ENCODE data around the gene DLGAP1. TPM values are rescaled to one million over a fixed set of nuclear protein-coding genes. Genes with fewer than 3 reads are reported as not detected.

Gene DLGAP1
- total and polyA plus RNA-seq, 2 of the 13 experiments (the other 11 are each of a cell fraction or from before 2014, with no cell fraction given) = 0.01 TPM; not detected in 1

DNA sequence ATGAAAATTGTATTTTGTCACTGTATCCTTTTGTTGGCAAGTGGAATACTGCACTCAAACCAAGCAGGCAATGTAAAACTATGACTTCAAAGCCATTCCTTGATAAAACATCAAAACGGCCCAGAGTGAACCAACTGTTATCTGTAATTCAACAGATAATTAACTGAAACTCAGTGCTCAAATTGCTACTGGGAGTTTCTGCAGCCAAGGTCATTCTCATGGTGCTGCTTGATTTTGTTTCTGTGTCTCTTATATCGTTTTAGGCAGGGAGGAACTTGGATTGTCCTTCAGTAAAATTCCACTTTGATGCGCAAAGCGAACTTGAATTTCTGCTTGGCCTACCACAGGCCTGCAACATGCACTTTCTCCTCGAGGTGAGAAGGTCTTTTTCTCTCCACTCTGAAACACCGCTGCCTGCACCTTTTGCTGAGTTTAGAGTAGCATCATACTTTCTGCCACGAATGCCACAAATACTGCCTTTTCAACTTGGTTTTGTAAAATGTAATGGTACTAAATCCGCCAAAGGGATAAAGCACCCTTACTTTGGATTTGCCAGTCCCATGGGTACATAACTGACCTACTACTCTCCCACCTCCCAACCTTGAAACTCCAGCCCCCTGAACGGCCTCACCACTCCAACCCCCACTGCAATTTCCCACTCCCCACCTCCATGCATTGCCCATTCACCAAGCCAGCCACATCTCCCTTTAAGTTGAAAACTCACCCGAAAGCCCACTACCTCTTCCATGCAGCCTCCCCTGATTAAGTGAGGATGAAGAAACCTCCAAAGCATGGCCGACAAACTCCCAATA is 800.5 kb downstream of the DLGAP1 start (continued):
- TF ChIP-seq, protein P1, sequence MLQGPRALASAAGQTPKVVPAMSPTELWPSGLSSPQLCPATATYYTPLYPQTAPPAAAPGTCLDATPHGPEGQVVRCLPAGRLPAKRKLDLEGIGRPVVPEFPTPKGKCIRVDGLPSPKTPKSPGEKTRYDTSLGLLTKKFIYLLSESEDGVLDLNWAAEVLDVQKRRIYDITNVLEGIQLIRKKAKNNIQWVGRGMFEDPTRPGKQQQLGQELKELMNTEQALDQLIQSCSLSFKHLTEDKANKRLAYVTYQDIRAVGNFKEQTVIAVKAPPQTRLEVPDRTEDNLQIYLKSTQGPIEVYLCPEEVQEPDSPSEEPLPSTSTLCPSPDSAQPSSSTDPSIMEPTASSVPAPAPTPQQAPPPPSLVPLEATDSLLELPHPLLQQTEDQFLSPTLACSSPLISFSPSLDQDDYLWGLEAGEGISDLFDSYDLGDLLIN (CRISPR knock-in tag; IDR thresholded peaks at IDR 0.05; ENCODE audit: borderline replicate concordance) = no peak
- TF ChIP-seq FOXA1 (IDR thresholded peaks at IDR 0.05) (no peak), FOXA1 (CRISPR knock-in tag; IDR thresholded peaks at IDR 0.05) (no peak), ZNF883 (CRISPR knock-in tag; IDR thresholded peaks at IDR 0.05; ENCODE audit: not compliant biosample characterization) (no peak), ZBTB7A (CRISPR knock-in tag; IDR thresholded peaks at IDR 0.05) (no peak), ZNF703 (CRISPR knock-in tag; IDR thresholded peaks at IDR 0.05; ENCODE audit: borderline replicate concordance) (no peak), ZBTB38 (CRISPR knock-in tag; IDR thresholded peaks at IDR 0.05) (peak; percentile 48; the same call in 1 of the 2 replicates), RARG (CRISPR knock-in tag; IDR thresholded peaks at IDR 0.05; ENCODE audit: low read depth) (no peak), HOXA7 (CRISPR knock-in tag; IDR thresholded peaks at IDR 0.05) (no peak), TAF1 (CRISPR knock-in tag; IDR thresholded peaks at IDR 0.05) (no peak; the same call in 1 of the 2 replicates), ZNF121 (CRISPR knock-in tag; IDR thresholded peaks at IDR 0.05) (no peak), ZFX (CRISPR knock-in tag; IDR thresholded peaks at IDR 0.05; ENCODE audit: low read depth) (peak; percentile 69), TBL1XR1 (IDR thresholded peaks at IDR 0.05; ENCODE audit: borderline replicate concordance, low read length, partially characterized antibody) (no peak), ZZZ3 (CRISPR knock-in tag; IDR thresholded peaks at IDR 0.05; ENCODE audit: borderline replicate concordance) (no peak), RCOR2 (CRISPR knock-in tag; IDR thresholded peaks at IDR 0.05) (no peak), EEA1 (CRISPR knock-in tag; IDR thresholded peaks at IDR 0.05; ENCODE audit: borderline replicate concordance) (no peak), ELF3 (CRISPR knock-in tag; IDR thresholded peaks at IDR 0.05) (no peak), KLF15 (CRISPR knock-in tag; IDR thresholded peaks at IDR 0.05; ENCODE audit: borderline replicate concordance) (no peak)
- TF ChIP-seq, protein P2, sequence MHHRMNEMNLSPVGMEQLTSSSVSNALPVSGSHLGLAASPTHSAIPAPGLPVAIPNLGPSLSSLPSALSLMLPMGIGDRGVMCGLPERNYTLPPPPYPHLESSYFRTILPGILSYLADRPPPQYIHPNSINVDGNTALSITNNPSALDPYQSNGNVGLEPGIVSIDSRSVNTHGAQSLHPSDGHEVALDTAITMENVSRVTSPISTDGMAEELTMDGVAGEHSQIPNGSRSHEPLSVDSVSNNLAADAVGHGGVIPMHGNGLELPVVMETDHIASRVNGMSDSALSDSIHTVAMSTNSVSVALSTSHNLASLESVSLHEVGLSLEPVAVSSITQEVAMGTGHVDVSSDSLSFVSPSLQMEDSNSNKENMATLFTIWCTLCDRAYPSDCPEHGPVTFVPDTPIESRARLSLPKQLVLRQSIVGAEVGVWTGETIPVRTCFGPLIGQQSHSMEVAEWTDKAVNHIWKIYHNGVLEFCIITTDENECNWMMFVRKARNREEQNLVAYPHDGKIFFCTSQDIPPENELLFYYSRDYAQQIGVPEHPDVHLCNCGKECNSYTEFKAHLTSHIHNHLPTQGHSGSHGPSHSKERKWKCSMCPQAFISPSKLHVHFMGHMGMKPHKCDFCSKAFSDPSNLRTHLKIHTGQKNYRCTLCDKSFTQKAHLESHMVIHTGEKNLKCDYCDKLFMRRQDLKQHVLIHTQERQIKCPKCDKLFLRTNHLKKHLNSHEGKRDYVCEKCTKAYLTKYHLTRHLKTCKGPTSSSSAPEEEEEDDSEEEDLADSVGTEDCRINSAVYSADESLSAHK (CRISPR knock-in tag; IDR thresholded peaks at IDR 0.05; ENCODE audit: borderline replicate concordance) = no peak
- TF ChIP-seq, protein P3, sequence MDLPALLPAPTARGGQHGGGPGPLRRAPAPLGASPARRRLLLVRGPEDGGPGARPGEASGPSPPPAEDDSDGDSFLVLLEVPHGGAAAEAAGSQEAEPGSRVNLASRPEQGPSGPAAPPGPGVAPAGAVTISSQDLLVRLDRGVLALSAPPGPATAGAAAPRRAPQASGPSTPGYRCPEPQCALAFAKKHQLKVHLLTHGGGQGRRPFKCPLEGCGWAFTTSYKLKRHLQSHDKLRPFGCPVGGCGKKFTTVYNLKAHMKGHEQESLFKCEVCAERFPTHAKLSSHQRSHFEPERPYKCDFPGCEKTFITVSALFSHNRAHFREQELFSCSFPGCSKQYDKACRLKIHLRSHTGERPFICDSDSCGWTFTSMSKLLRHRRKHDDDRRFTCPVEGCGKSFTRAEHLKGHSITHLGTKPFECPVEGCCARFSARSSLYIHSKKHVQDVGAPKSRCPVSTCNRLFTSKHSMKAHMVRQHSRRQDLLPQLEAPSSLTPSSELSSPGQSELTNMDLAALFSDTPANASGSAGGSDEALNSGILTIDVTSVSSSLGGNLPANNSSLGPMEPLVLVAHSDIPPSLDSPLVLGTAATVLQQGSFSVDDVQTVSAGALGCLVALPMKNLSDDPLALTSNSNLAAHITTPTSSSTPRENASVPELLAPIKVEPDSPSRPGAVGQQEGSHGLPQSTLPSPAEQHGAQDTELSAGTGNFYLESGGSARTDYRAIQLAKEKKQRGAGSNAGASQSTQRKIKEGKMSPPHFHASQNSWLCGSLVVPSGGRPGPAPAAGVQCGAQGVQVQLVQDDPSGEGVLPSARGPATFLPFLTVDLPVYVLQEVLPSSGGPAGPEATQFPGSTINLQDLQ (CRISPR knock-in tag; IDR thresholded peaks at IDR 0.05) = no peak
- TF ChIP-seq, protein P4, sequence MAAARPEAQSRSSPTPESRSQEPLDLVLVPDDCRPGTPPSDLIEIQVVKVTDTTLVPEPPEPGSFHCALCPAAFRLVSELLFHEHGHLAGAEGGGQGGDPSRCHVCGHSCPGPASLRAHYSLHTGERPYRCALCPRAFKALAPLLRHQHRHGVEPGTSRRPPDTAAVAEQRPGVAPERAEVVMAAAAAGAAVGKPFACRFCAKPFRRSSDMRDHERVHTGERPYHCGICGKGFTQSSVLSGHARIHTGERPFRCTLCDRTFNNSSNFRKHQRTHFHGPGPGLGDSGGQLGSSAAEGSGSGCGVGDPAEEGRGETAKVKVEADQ (CRISPR knock-in tag; IDR thresholded peaks at IDR 0.05; ENCODE audit: borderline replicate concordance) = no peak
- TF ChIP-seq, protein P5, sequence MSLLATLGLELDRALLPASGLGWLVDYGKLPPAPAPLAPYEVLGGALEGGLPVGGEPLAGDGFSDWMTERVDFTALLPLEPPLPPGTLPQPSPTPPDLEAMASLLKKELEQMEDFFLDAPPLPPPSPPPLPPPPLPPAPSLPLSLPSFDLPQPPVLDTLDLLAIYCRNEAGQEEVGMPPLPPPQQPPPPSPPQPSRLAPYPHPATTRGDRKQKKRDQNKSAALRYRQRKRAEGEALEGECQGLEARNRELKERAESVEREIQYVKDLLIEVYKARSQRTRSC (CRISPR knock-in tag; IDR thresholded peaks at IDR 0.05; ENCODE audit: low read depth) = no peak

Measured in HepG2 (cell line).